Measurements from ENCODE around the gene ZFTA.

DNA sequence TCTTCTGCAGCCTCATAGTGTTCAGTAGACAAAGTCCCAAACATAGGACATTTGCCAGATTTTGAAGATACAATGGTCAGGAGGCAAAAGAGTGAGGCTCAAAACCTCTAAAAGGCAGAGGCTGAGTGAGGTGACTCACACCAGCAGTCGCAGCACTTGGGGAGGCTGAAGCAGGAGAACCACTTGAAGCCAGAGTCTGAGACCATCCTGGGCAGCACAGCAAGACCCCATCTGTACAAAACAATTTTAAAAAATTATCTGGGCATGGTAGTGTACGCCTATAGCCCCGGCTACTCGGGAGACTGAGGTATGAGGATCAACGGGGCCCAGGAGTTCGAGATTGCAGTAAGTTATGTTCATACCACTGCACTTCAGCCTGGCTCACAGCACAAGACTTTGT, 14.2 kb upstream of the ZFTA start:
- TF ChIP-seq, protein P1, sequence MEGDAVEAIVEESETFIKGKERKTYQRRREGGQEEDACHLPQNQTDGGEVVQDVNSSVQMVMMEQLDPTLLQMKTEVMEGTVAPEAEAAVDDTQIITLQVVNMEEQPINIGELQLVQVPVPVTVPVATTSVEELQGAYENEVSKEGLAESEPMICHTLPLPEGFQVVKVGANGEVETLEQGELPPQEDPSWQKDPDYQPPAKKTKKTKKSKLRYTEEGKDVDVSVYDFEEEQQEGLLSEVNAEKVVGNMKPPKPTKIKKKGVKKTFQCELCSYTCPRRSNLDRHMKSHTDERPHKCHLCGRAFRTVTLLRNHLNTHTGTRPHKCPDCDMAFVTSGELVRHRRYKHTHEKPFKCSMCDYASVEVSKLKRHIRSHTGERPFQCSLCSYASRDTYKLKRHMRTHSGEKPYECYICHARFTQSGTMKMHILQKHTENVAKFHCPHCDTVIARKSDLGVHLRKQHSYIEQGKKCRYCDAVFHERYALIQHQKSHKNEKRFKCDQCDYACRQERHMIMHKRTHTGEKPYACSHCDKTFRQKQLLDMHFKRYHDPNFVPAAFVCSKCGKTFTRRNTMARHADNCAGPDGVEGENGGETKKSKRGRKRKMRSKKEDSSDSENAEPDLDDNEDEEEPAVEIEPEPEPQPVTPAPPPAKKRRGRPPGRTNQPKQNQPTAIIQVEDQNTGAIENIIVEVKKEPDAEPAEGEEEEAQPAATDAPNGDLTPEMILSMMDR (conservative IDR thresholded peaks at IDR 0.05) = no peak
- no peak for TF ChIP-seq EZH2 (IDR thresholded peaks at IDR 0.05; ENCODE audit: low read depth)
